Left renal pelvis (tissue), 4 donors: ENCODE results near the gene PYGO1. TPM values are rescaled to one million over a fixed set of nuclear protein-coding genes. Genes with fewer than 3 reads are reported as not detected.

Source experiments
- DNase-seq, 4 donors: peaks; one replicate each; pipeline ENCODE4 v3.0.0-alpha.2; 2013; ENCODE audit warnings: low read depth in 4 of 4, low spot score in 3 of 4
- polyA plus RNA-seq, 4 donors: library from polyadenylated mRNA; unstranded; fragments of 120-200 nt; gene quantifications; one replicate each; pipeline ENCODE4 v1.2.1, GENCODE V29; 2013; ENCODE audit not compliant: insufficient read length in 4 of 4

Gene PYGO1
- polyA plus RNA-seq, 4 donors = 15.4 to 22.3 (median 17.6) TPM

DNA sequence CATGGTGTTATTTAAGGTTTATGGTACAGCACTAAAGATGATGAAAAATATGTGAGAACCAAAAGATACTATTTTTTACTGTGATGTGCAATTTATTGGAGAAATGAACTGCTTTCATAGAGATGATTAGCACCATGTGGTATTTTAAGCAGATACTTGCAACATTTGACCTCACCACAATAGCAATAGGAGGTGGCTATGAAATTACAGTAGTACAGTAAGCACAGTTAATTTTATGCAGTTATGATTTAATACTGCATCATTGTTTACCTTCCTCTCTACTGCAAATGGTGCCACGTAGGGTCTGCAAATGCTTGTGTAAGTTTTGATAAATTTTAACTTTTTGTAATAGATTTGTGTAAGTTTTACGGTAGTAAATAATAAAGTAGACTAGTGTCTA lies 14.0 kb downstream of the PYGO1 start:
- no peak for DNase-seq

GRCh38 chr15:55573224-55573623 lies 14.9 kb downstream of the PYGO1 start:
- DNase-seq = no peak

DNA sequence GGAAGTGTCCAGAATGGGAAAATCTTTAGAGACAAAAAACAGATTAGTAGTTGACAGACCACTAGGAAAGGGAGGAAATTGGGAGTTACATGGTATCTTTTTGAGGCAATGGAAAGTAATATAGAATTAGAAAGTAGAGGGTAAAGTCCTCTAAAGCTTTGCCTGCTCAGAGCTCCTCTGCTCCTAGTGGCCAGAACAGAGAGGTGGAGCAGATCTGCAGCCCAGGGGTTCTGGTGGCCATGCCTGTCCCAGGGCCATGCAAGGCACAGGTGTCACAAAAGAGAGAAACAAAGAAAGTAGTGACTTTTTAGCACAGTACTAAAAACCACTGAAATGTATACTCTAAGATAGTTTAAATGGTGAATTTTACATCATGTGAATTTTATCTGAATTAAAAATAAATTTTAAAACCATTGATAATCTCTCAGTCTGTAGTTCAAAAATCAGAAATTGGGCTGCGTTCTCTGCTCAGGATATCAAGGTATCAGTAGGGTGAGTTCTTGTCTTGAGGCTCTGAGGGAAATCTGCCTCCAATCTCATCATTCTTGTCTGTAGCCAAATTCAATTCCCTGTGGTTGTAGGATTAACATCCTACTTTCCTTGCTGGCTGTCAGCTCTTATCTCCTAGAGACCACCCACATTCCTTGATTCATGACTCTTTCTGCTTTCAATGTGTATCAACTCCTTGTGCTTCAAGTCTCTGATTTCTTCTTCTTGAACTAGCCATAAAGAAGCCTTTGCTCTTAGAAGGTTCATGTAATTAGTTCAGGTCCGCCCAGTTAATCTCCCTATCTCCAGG lies 23.6 kb downstream of the PYGO1 start:
- DNase-seq = no peak

- no peak for DNase-seq
Observed at GRCh38 chr15:55562601-55563000, 25.5 kb downstream of the PYGO1 start.

DNA sequence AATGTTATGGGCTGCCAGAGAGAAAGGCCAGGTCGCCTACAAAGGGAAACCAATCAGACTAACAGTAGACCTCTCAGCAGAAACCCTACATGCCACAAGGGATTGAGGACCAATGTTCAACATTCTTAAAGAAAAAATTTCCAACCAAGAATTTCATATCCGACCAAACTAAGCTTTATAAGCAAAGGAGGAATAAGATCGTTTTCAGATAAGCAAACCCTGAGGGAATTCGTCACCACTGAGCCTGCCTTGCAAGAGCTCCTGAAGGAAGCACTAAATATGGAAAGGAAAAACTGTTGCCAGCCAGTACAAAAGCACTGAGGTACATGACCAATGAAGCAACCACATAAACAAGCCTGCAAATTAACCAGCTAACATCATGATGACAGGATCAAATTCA lies 33.1 kb downstream of the PYGO1 start:
- DNase-seq = no peak

DNA sequence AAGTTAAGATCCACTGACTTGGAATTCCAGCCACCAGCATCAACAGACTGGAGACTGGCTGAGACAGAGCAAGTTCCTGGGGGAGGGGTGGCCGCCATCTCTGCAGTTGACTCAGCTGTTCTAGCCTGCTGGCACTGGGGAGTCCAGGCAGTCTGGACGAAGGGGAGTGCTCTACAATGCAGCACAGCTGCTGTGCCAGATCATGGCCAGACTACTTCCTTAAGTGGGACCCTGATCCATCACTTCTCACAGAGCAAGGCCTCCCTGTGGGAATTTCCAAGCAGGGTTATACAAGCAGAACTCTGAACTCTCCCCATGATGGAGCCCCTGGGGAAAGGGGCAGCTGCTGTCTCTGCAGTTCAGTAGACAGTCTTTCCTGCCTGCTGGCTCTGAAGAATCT lies 35.2 kb downstream of the PYGO1 start:
- no peak for DNase-seq

DNA sequence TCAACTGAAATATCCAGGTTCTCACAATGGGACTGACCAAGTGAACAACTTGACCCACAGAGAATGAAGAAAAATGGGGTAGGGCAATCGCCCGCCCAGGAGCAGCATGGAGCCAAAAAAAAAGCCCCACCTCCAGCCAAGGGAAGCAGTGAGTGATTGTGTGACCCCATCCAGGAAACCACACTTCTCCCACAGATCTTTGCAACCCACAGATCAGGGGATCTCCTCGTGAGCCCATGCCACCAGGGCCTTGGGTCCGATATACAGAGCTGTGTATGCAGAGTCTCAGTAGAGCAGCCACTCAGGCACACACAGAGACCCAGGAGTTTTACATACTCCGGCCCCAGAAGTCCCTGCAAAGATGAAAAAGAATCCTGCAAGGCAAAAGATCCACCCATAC lies 35.7 kb downstream of the PYGO1 start:
- DNase-seq = no peak

- DNase-seq = no peak
Observed at GRCh38 chr15:55549305-55549704, 38.8 kb downstream of the PYGO1 start.

DNA sequence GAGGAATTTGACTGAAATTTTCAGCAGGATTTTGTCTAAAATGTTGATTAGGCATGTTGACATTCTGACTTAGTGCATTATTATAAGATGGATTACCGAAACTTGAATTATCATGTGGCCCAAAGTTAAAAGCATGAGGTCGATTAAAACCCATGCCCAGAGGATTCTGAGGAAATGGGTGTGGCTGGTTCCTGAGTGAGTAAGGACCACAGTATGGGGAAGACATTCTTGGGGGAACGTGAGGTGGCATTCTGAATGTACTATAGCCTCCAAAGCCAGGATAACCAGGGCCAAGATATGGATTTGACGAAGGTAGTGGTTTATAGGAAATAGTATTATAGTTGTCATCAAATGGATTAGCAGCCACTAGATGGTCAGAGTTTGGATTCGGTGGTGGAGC lies 41.4 kb downstream of the PYGO1 start:
- DNase-seq = no peak

- DNase-seq = no peak
Observed at GRCh38 chr15:55535436-55535835, 52.7 kb downstream of the PYGO1 start.

GRCh38 chr15:55532944-55533343 lies 55.2 kb downstream of the PYGO1 start:
- DNase-seq = no peak

- no peak for DNase-seq
Observed at GRCh38 chr15:55530861-55531313, 57.3 kb downstream of the PYGO1 start.

DNA sequence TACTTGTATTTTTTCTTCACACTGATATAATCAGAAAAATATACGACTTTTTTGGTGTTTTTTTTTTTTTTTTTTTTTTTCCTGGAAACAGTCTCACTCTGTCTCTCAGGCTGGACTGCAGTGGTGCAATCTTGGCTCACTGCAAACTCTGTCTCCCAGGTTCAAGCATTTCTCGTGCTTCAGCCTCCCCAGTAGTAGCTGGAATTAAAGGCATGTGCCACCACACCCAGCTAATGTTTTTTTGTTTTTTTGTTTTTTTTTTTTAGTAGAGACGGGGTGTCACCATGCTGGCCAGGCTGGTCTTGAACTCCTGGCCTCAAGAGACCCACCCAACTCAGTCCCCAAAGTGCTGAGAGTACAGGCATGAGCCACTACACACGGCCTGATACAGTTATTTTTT lies 59.3 kb downstream of the PYGO1 start:
- no peak for DNase-seq

GRCh38 chr15:55527150-55527549 lies 61.0 kb downstream of the PYGO1 start:
- no peak for DNase-seq

GRCh38 chr15:55526559-55527036 lies 61.5 kb downstream of the PYGO1 start:
- DNase-seq = no peak

GRCh38 chr15:55522742-55523450 lies 65.2 kb downstream of the PYGO1 start:
- DNase-seq = no peak

DNA sequence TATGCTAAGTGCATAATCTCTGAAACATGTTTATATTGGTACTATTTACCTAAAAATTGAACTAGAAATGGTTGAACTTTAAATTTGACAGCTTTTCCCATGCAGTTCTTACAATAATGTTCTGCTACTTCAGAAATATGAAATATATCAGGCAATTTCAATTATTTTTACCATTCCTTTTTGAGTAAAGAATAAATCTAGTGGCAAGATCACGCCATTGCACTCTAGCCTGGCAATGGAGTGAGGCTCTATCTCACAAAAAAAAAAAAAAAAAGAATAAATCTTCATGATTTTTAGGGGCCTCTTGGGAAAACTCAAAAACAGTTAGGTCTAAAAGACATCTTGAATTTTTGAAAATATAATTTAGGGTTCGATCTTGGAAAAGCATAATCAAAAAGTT lies 69.5 kb downstream of the PYGO1 start:
- DNase-seq = no peak

GRCh38 chr15:55518009-55518408 lies 70.1 kb downstream of the PYGO1 start:
- no peak for DNase-seq

GRCh38 chr15:55515991-55516776 lies 72.0 kb downstream of the PYGO1 start:
- DNase-seq = no peak

DNA sequence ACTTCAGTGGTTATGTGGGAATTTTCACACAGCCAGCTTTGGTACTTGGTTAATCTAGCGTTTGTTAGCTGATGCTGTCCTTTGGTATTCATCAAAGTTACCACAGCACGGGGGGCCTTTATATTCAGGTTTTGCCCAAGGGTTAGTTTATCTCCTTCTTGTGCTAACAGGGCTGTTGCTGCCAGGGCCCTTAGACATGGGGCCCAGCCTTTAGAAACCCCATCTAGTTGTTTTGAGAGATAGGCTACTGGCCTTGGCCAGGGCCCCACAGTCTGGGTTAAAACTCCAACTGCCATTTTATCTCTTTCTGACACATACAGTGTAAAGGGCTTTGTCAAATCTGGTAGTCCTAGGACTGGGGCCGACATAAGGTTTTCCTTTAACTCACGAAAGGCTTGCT lies 72.7 kb downstream of the PYGO1 start:
- no peak for DNase-seq

DNA sequence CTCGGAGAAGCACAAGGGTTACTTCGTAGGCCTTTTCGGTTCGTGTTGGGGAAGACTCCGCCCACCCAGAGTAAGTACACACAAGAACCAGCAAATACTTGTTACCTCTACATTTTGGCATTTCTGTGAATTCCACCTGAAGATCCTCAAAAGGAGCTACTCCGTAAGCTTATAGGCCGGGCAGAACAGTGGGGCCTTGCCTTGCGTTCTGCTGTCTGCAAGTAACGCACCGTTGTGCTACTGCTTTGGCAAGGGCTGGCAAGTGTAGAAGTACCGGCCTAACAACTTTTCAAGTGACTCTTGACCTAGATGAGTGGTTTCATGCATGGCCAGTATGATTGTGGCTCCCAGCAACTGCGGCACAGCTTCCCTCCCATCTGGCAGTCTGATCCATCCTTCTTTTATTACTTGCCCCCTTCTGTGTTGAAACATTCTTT lies 73.7 kb downstream of the PYGO1 start:
- DNase-seq = no peak
